Stromal cell of bone marrow (primary cell): ENCODE results near the gene CD46.
"Not testable (repeated sequence)": the region's sequence is repeated elsewhere in the genome, so short reads cannot be mapped to it uniquely, and the experiment has no call there.

Source experiments
- DNase-seq: peaks from one replicate; pipeline ENCODE4 v3.0.0-alpha.2; 2012; ENCODE audit warnings: low read depth

Gene CD46

GRCh38 chr1:207750631-207751305 is 1.1 kb upstream of the CD46 start:
- no peak for DNase-seq

GRCh38 chr1:207751463-207751789 is 428 bp upstream of the CD46 start:
- not testable (repeated sequence) for DNase-seq

DNA sequence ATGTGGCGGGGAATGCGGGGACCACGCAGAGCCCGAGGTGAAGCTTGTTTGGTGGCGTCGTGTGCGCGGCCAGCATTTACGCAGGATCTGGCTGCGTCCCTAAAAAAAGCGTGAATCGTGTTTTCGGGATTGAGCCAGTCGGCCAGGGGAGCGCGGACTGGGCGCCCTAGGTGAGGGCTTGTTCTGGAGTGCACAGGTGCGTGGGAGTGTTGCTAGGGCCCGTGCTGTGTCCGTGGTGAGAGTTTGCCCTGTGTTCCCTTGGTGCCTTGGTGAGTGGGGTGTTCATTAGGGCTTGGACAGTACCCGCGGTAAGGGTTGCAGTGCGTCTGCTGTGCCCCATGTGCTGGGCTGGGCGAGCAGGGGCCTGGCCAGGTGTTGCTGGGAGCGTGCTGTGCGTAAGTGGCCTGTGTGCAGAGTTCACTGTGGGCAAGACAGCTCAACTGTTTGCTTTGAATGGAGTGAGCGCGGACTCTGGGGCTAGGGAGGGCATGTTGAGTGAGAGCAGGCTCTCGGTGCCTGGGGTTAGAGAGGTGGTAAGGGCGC is 673 bp downstream of the CD46 start:
- no peak for DNase-seq

DNA sequence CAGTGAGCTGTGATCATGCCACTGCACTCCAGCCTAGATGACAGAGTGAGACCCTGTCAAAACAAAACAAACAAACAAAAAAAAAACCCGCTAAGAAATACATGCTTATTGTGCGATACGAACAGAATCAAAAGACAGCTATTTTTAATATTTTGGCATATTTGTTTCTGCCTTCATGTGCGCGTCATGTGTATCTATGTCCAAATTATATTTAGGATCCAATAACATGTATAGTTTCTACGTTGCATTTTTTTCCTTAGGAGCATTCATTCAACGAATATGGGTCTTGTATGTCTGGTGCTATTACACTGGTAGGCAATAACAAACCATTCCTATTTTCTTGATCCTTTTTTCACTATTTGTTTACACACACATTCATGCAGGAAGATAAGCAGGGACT is 1.8 kb downstream of the CD46 start:
- DNase-seq = no peak

- no peak for DNase-seq
These were observed 2.2 kb downstream of the CD46 start for GRCh38 chr1:207754011-207754410.

- no peak for DNase-seq
These were observed 3.3 kb downstream of the CD46 start for GRCh38 chr1:207754974-207755700.

- no peak for DNase-seq
These were observed 4.2 kb downstream of the CD46 start for GRCh38 chr1:207755846-207756693.

GRCh38 chr1:207762622-207763021 is 10.8 kb downstream of the CD46 start:
- no peak for DNase-seq

DNA sequence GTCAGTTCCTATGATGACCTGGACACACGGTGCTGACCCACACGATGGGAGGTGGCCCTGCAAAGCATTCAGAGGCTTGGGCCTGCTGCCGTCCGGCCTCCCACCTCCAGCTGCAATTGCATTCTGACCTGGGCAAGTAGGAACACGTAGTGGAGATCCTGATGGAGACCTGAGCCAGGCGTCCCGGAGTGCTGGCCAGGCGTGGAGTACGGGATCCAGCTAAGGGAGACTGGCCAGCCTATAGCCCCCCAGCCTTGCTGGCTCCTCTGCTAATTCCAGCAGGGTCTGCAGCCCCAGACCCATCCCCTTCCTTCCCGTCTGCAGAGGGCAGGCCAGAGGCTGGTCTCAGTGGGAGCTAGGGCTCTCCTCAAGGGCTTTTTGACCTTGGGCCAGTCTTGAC is 11.2 kb downstream of the CD46 start:
- DNase-seq = no peak

- DNase-seq = no peak
These were observed 12.1 kb downstream of the CD46 start for GRCh38 chr1:207763972-207764371.

DNA sequence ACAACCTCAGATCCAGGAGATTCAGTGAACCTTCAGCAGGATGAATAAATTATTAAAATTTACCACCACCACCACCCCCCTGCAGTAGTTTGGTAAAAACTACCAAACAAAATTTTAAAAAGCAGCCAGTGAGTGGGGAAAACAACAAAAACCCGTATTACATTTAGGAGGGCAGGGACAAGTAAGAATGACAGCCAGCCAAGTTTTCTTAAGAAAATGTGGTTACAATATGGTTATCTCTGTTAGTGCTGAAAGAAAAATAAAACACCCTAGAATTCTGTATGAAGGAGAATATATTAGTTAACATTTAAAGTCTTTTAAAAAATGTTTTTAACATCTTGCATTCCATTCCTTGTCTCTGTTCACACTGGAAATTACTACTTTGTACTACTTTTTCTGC is 14.7 kb downstream of the CD46 start:
- DNase-seq = no peak

GRCh38 chr1:207770514-207770913 is 18.7 kb downstream of the CD46 start:
- DNase-seq = not testable (repeated sequence)

GRCh38 chr1:207776045-207776444 is 24.2 kb downstream of the CD46 start:
- DNase-seq = not testable (repeated sequence)

- DNase-seq = not testable (repeated sequence)
These were observed 25.6 kb downstream of the CD46 start for GRCh38 chr1:207777412-207777811.

DNA sequence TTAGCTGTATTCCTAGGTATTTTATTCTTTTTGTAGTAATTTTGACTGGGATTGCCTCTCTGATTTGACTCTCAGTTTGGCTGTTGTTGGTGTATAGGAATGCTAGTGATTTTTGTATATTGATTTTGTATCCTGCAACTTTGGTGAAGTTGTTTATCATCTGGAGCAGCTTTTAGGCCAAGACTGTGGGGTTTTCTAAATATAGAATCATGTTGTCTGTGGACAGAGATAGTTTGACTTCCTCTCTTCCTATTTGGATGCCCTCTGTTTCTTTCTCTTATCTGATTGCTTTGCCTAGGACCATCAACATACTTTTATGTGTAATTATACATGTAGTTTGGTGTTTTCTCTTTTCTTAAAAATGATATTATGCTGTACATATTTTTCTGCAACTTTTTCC is 27.2 kb downstream of the CD46 start:
- DNase-seq = no peak

GRCh38 chr1:207781312-207781711 is 29.5 kb downstream of the CD46 start:
- DNase-seq = no peak

DNA sequence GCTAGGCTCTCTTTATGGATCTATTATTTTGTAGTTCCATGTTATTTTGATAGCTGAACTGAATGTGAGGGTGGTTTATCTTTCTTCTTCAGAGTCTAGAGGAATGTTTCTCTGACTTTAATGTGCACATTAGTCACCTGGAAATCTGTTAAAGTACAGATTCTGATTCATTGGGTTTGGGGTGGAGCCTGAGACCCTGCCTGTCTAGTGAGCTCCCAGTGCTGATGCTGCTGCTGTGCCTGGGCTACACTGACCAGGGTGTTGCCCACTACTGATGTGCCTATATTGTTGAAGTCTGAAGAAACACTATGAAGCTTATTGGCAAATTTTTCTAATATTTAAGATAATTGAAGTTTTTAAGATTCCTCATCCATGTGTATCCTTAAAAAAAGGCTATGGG is 35.9 kb downstream of the CD46 start:
- no peak for DNase-seq

DNA sequence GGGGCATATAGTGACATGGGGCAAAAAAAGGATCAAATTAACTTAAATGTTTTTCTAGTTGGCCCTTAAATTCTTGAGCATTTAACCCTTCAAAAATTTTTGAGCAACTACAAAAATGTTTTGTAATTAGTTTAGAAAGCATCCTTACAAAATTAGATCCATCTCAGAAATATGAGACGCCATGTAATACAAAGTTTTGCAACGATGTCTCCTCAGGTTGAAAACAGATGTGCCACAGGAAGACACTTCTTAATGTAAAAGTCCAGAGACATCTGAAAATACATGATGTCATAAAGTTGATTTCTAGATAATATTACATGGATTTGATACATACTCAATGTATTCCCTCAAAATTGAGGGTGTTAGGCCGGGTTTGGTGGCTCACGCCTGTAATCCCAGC is 37.5 kb downstream of the CD46 start:
- no peak for DNase-seq

GRCh38 chr1:207789792-207790787 is 38.2 kb downstream of the CD46 start:
- DNase-seq = no peak

- DNase-seq = no peak
These were observed 39.4 kb downstream of the CD46 start for GRCh38 chr1:207791290-207791689.

- no peak for DNase-seq
These were observed 41.5 kb downstream of the CD46 start for GRCh38 chr1:207793327-207793726.
